LNCaP clone FGC (cell line): ENCODE results near the gene ARHGAP18.

ENCODE experiments used
- DNase-seq: peaks from one replicate; pipeline ENCODE4 v3.0.0-alpha.2; 2011; ENCODE audit warnings: low read depth
- H3K4me3 ChIP-seq: 2 replicates; pipeline ENCODE4 v1.5.1; 2011; ENCODE audit warnings: mild to moderate bottlenecking, low read depth, low read length, control low read depth
- TF ChIP-seq, protein P1 (sequence below): IDR thresholded peaks from 2 replicates; pipeline ENCODE4 v1.5.1; 2012; ENCODE audit warnings: mild to moderate bottlenecking; ENCODE audit not compliant: control insufficient read depth, insufficient read depth; ENCODE audit errors: extremely low read depth

Gene ARHGAP18

DNA sequence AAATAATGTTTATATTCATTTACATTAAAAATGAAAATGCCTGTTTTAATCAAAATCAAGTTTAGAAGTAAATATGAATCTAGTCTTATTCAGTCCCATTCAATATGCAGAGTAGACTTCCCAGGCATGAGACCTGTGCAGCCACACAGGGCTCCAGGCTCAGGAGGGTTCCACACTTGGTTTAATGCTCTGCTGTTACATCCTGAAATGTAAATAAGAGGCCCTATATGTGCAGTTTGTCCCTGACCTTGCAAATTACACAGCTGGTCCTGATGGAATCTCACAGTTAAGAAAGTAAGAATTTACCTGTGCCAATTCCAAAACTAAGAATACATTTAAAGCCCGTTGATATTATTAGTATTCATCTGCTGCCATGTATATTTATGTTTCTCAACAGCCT, 79.4 kb downstream of the ARHGAP18 start:
- H3K4me3 ChIP-seq, result no peak overlapping the region
- TF ChIP-seq, protein P1, sequence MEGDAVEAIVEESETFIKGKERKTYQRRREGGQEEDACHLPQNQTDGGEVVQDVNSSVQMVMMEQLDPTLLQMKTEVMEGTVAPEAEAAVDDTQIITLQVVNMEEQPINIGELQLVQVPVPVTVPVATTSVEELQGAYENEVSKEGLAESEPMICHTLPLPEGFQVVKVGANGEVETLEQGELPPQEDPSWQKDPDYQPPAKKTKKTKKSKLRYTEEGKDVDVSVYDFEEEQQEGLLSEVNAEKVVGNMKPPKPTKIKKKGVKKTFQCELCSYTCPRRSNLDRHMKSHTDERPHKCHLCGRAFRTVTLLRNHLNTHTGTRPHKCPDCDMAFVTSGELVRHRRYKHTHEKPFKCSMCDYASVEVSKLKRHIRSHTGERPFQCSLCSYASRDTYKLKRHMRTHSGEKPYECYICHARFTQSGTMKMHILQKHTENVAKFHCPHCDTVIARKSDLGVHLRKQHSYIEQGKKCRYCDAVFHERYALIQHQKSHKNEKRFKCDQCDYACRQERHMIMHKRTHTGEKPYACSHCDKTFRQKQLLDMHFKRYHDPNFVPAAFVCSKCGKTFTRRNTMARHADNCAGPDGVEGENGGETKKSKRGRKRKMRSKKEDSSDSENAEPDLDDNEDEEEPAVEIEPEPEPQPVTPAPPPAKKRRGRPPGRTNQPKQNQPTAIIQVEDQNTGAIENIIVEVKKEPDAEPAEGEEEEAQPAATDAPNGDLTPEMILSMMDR, result no peak
- no peak for DNase-seq

DNA sequence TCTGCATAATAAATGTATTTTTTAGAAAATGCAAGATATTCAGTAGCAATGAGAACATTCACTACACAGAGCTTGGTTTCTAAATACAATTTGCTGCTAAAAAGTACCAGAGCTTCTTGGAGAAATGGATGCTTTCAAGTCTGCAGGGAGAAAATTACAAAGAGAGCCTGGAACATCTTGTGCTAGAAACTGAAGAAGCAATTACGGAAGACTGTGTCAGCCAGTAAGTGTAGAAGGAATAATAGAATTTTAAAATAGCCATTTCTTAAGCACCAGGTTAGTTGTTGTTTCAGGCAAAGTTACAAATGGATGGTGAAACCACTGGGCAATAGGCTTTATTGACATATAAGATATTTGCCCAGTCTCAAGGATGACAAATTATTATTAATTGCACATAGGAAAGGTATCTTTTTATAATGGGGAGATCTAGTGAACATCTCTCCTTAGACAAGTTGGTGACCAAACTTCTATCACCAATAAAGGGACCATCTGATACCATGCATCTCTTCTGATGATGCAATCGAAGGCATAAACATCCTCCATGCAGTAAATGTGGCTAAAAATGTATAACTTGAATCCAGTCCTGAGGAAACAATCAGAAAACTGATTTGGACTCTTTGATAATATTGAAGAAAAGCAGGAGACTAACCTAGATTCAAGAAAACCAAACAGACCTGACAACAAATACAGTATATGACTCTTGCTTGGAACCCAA, 81.7 kb downstream of the ARHGAP18 start:
- no peak overlapping the region for H3K4me3 ChIP-seq
- DNase-seq, result no peak
- TF ChIP-seq, protein P1, result no peak

DNA sequence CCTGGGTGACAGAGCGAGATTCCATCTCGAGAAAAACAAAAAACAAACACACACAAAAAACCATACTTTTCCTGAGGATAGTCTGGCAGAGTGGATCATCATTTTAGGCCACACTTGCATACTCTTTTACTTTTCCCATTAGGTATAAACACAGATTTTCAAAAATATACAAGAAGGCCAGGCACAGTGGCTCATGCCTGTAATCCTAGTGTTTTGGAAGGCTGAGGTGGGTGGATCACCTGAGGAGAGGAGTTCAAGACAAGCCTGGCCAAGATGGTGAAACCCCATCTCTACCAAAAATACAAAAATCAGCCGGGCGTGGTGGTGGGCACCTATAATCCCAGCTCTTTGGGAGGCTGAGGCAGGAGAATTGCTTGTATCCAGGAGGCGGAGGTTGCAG, 85.5 kb downstream of the ARHGAP18 start:
- no peak for DNase-seq
- H3K4me3 ChIP-seq, result no peak overlapping the region
- TF ChIP-seq, protein P1, result no peak

DNA sequence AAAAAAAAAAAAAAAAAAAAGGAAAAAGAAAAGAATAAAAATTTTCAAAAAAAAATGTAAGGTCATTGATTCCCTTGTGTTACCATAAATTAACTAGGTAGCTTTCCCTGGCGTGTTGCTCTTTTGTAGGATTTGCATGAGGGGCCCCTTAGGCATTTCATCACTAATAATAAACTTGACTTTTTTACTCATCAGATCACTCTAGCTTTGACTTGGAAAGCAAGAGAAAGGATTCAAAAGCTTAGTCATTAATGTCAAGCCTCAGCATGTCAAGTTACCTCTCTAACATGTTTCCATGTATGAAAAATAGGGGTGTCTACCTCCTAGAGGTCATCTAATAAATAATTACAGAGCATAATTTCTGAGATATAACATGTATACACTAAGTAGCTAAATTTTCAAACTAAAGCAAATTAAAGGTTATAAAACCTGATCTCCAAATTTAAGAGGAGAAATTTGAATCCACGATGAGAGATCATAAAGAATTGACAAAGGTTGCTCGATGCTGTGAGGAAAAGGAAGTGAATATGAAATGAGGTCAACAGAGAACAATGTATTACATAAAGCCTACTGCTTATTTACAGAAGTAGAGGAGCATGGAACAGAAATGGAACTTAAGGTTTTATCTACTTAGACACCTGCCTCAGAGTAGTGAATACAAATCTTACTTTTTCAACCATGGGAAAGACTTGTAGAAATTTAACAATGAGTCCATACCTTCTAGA, 86.8 kb downstream of the ARHGAP18 start:
- DNase-seq, result no peak
- TF ChIP-seq, protein P1, result no peak
- H3K4me3 ChIP-seq, result no peak overlapping the region

DNA sequence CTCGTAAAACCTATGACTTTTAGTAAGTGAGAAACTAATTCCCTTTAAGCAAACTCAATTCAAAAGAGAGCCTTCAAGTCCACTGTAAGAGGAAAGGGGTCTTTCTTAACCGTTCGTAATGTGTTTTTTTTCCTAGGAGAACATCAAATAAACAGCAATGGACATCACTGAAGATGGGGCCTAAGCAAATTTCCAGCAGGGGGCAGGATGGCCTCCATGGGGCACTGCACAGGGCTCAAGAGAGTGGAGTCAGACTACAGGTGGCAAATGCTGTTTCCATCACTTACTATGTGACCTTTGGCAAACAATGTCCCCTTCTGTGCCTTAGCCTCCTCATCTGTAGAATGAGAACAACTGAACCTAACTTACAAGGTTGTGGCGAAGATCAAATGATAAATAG, 88.7 kb downstream of the ARHGAP18 start:
- H3K4me3 ChIP-seq, result no peak overlapping the region
- DNase-seq, result no peak
- TF ChIP-seq, protein P1, result peak; percentile 18; the same call in 1 of the 2 replicates

DNA sequence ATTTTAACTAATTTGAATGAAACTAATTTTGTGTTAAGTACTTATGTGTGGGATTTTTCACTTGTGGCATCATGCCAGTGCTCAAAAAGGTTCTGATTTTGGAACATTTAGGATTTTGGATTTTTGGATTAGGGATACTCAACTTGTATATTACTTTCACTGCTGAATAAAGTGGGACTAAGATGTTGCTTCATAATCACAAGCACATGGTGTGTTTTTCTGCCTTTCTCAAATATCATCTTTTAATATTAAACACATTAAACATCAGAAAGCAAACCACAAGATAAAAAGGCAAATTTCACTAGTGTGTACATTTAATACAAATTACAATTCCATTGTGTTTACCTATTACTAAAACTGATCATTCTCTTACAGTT, 89.8 kb downstream of the ARHGAP18 start:
- TF ChIP-seq, protein P1, result no peak
- H3K4me3 ChIP-seq, result no peak overlapping the region
- no peak for DNase-seq

DNA sequence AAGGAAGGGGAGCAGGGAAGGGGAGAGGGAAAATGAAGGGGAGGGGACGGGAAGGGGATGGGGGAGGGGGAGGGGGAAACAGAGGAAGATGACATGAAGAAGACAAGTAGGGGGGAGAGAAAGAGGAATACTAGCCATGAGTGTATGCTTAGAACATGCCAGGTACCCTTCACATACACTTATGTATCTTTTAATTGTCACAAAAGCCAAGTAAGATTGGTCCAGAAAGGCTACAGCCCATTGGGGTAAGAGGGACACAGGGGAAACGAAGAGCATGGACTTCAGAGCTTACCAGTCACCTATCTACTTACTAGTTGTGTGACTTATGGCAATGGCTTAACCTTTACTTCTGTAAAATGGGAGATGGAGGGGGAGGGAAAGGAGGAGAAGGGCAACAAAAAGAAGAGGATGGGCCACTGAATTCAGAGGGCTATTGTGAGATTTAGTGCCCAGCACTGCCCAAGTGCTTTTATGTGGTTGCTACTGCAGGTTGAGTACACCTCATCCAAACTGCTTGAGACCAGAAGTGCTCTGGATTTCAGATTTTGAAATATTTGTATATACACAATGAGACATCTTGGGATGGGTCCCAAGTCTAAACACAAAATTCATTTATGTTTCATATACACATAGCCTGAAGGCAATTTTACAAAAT, 90.3 kb downstream of the ARHGAP18 start:
- no peak overlapping the region for H3K4me3 ChIP-seq
- DNase-seq, result no peak
- TF ChIP-seq, protein P1, result no peak
